GM19099 (cell line): Measurements from ENCODE around the gene HSD17B2.

Experiments
- POLR2A ChIP-seq: IDR thresholded peaks from 3 replicates; pipeline ENCODE4 v1.6.1; 2011; ENCODE audit warnings: low read depth; ENCODE audit not compliant: insufficient read length; ENCODE audit errors: extremely low read depth

Gene HSD17B2

GRCh38 chr16:82034981-82035612 lies at the start of gene HSD17B2:
Gene HSD17B2 (plus strand): TSS chr16:82035253. CDS start chr16:82035425, 172 bp downstream.
- TF ChIP-seq POLR2A, result no peak

GRCh38 chr16:81987121-81987520 lies 47.9 kb upstream of the HSD17B2 start:
- TF ChIP-seq POLR2A, result no peak

- TF ChIP-seq POLR2A, result no peak
These were observed 47.3 kb upstream of the HSD17B2 start for GRCh38 chr16:81987706-81988105.

GRCh38 chr16:81992859-81993258 lies 42.2 kb upstream of the HSD17B2 start:
- TF ChIP-seq POLR2A, result no peak

GRCh38 chr16:81994485-81994884 lies 40.6 kb upstream of the HSD17B2 start:
- TF ChIP-seq POLR2A, result no peak

- no peak for TF ChIP-seq POLR2A
These were observed 39.4 kb upstream of the HSD17B2 start for GRCh38 chr16:81995651-81996050.

GRCh38 chr16:81996664-81997509 lies 38.2 kb upstream of the HSD17B2 start:
- TF ChIP-seq POLR2A, result no peak

- TF ChIP-seq POLR2A, result no peak
These were observed 37.3 kb upstream of the HSD17B2 start for GRCh38 chr16:81997738-81998137.

- TF ChIP-seq POLR2A, result no peak
These were observed 32.2 kb upstream of the HSD17B2 start for GRCh38 chr16:82002831-82003230.

- no peak for TF ChIP-seq POLR2A
These were observed 30.5 kb upstream of the HSD17B2 start for GRCh38 chr16:82004601-82005000.

- TF ChIP-seq POLR2A, result no peak
These were observed 29.8 kb upstream of the HSD17B2 start for GRCh38 chr16:82005027-82005830.

- TF ChIP-seq POLR2A, result no peak
These were observed 29.0 kb upstream of the HSD17B2 start for GRCh38 chr16:82006036-82006435.

- TF ChIP-seq POLR2A, result no peak
These were observed 27.9 kb upstream of the HSD17B2 start for GRCh38 chr16:82007189-82007588.

- TF ChIP-seq POLR2A, result no peak
These were observed 26.0 kb upstream of the HSD17B2 start for GRCh38 chr16:82008957-82009592.

- no peak for TF ChIP-seq POLR2A
These were observed 24.4 kb upstream of the HSD17B2 start for GRCh38 chr16:82010649-82011048.
